ES-I3 (cell line): ENCODE results near the gene FNDC3A.
"Not testable (repeated sequence)": the region's sequence is repeated elsewhere in the genome, so short reads cannot be mapped to it uniquely, and the experiment has no call there.

ENCODE experiments used
- H3K36me3 ChIP-seq: 2 replicates; pipeline ENCODE4 v1.6.1; 2013; ENCODE audit warnings: mild to moderate bottlenecking, low read length, control low read depth, moderate library complexity; ENCODE audit not compliant: insufficient read depth
- H3K4me1 ChIP-seq: 2 replicates; pipeline ENCODE4 v1.6.1; 2013; ENCODE audit warnings: mild to moderate bottlenecking, control low read depth, low read length; ENCODE audit not compliant: insufficient read depth
- H3K9ac ChIP-seq: 2 replicates; pipeline ENCODE4 v1.6.1; 2013; ENCODE audit warnings: low read depth, mild to moderate bottlenecking, low read length, moderate library complexity
- H3K9me3 ChIP-seq: 2 replicates; pipeline ENCODE4 v1.6.1; 2013; ENCODE audit warnings: mild to moderate bottlenecking, low read length, moderate library complexity; ENCODE audit not compliant: control insufficient read depth, insufficient read depth

Gene FNDC3A

GRCh38 chr13:49146950-49147355 lies 171.2 kb downstream of the FNDC3A start:
- Histone ChIP-seq H3K9ac (no peak overlapping the region), H3K9me3 (no peaks in the 10 kb centered on the region; the same call in none of the 2 replicates), H3K36me3 (no peaks in the 10 kb centered on the region)

GRCh38 chr13:49148405-49148804 lies 172.7 kb downstream of the FNDC3A start:
- Histone ChIP-seq H3K4me1 (no peaks in the 10 kb centered on the region), H3K36me3 (no peaks in the 10 kb centered on the region), H3K9ac (no peak overlapping the region), H3K9me3 (no peaks in the 10 kb centered on the region; the same call in none of the 2 replicates)

More at GRCh38 chr13:49146950-49147355, 171.2 kb downstream of the FNDC3A start:
- H3K4me1 ChIP-seq = no peaks in the 10 kb centered on the region

GRCh38 chr13:49157955-49158584 lies 182.4 kb downstream of the FNDC3A start:
- H3K9me3 ChIP-seq, H3K9ac ChIP-seq, H3K4me1 ChIP-seq, H3K36me3 ChIP-seq: not testable (repeated sequence)

- H3K36me3 ChIP-seq, H3K9ac ChIP-seq, H3K4me1 ChIP-seq, H3K9me3 ChIP-seq: not testable (repeated sequence)
Observed at GRCh38 chr13:49163162-49163561, 187.4 kb downstream of the FNDC3A start.

- Histone ChIP-seq H3K9me3 (peaks cover 3% of the 10 kb centered on the region; the same call in 1 of the 2 replicates), H3K4me1 (no peaks in the 10 kb centered on the region), H3K9ac (no peak overlapping the region), H3K36me3 (peaks cover 2% of the 10 kb centered on the region; the same call in 1 of the 2 replicates)
Observed at GRCh38 chr13:49164712-49165111, 189.0 kb downstream of the FNDC3A start.

- Histone ChIP-seq H3K9me3 (peaks cover 3% of the 10 kb centered on the region; the same call in 1 of the 2 replicates), H3K9ac (no peak overlapping the region), H3K4me1 (no peaks in the 10 kb centered on the region), H3K36me3 (peaks cover 2% of the 10 kb centered on the region; the same call in 1 of the 2 replicates)
Observed at GRCh38 chr13:49165798-49166752, 190.4 kb downstream of the FNDC3A start.

GRCh38 chr13:49171359-49171758 lies 195.6 kb downstream of the FNDC3A start:
- H3K4me1 ChIP-seq = no peaks in the 10 kb centered on the region
- H3K9ac ChIP-seq = no peak overlapping the region
- no peaks in the 10 kb centered on the region for H3K9me3 ChIP-seq
- H3K36me3 ChIP-seq = no peaks in the 10 kb centered on the region

- Histone ChIP-seq H3K9me3 (no peaks in the 10 kb centered on the region), H3K9ac (no peak overlapping the region), H3K36me3 (no peaks in the 10 kb centered on the region; the same call in none of the 2 replicates), H3K4me1 (peaks cover 4% of the 10 kb centered on the region; the same call in 1 of the 2 replicates)
Observed at GRCh38 chr13:49183672-49184325, 208.1 kb downstream of the FNDC3A start.

- peaks cover 4% of the 10 kb centered on the region; the same call in 1 of the 2 replicates for H3K4me1 ChIP-seq
- H3K9me3 ChIP-seq = no peaks in the 10 kb centered on the region
- no peak overlapping the region for H3K9ac ChIP-seq
- no peaks in the 10 kb centered on the region; the same call in none of the 2 replicates for H3K36me3 ChIP-seq
Observed at GRCh38 chr13:49184621-49185020, 208.9 kb downstream of the FNDC3A start.

GRCh38 chr13:49185264-49185663 lies 209.6 kb downstream of the FNDC3A start:
- no peaks in the 10 kb centered on the region; the same call in none of the 2 replicates for H3K36me3 ChIP-seq
- H3K9ac ChIP-seq = no peak overlapping the region
- no peaks in the 10 kb centered on the region for H3K9me3 ChIP-seq
- peaks cover 4% of the 10 kb centered on the region; the same call in 1 of the 2 replicates for H3K4me1 ChIP-seq

GRCh38 chr13:49190901-49191300 lies 215.2 kb downstream of the FNDC3A start:
- Histone ChIP-seq H3K9me3 (no peaks in the 10 kb centered on the region), H3K9ac (no peak overlapping the region), H3K36me3 (no peaks in the 10 kb centered on the region; the same call in none of the 2 replicates), H3K4me1 (no peaks in the 10 kb centered on the region)

- H3K4me1 ChIP-seq = no peaks in the 10 kb centered on the region
- peaks cover 7% of the 10 kb centered on the region; the same call in 1 of the 2 replicates for H3K36me3 ChIP-seq
- H3K9ac ChIP-seq = no peak overlapping the region
- no peaks in the 10 kb centered on the region for H3K9me3 ChIP-seq
Observed at GRCh38 chr13:49206641-49207040, 230.9 kb downstream of the FNDC3A start.

GRCh38 chr13:49208619-49209018 lies 232.9 kb downstream of the FNDC3A start:
- no peaks in the 10 kb centered on the region for H3K9me3 ChIP-seq
- H3K9ac ChIP-seq = no peak overlapping the region
- H3K4me1 ChIP-seq = no peaks in the 10 kb centered on the region
- H3K36me3 ChIP-seq = peaks cover 3% of the 10 kb centered on the region; the same call in 1 of the 2 replicates

GRCh38 chr13:49210114-49210513 lies 234.4 kb downstream of the FNDC3A start:
- H3K4me1 ChIP-seq = peaks cover 9% of the 10 kb centered on the region; the same call in 1 of the 2 replicates
- H3K9ac ChIP-seq = no peak overlapping the region
- no peaks in the 10 kb centered on the region for H3K9me3 ChIP-seq
- 0 out of 2 replicates have a peak, but pooled peaks cover 3% of the 10 kb centered on the region for H3K36me3 ChIP-seq
